GM21529 (cell line): ENCODE results near the gene ZFYVE28.

Source experiments
- ATAC-seq: cut with Tn5 transposase; IDR thresholded peaks from one replicate; pipeline ENCODE4 v1.9.1; 2021; ENCODE audit not compliant: unreplicated experiment

ZFYVE28 gene

GRCh38 chr4:2264481-2265041, 153.9 kb downstream of the ZFYVE28 start:
- ATAC-seq: no peak

- no peak for ATAC-seq
Measured at GRCh38 chr4:2263926-2264321, 154.5 kb downstream of the ZFYVE28 start.

GRCh38 chr4:2262944-2263250, 155.5 kb downstream of the ZFYVE28 start:
- ATAC-seq: no peak

GRCh38 chr4:2262145-2262943, 156.1 kb downstream of the ZFYVE28 start:
- ATAC-seq: peak; percentile 89

GRCh38 chr4:2261853-2262144, 156.6 kb downstream of the ZFYVE28 start, which contains the start of gene MXD4:
Gene MXD4, minus strand, starts transcription at chr4:2262109. Its CDS starts 129 bp downstream, at chr4:2261980.
- peak; percentile 0 for ATAC-seq

GRCh38 chr4:2261110-2261852, 157.2 kb downstream of the ZFYVE28 start:
- peak; percentile 27 for ATAC-seq

- ATAC-seq: no peak
Measured at GRCh38 chr4:2260344-2261109, 157.9 kb downstream of the ZFYVE28 start.

GRCh38 chr4:2259541-2260343, 158.7 kb downstream of the ZFYVE28 start:
- ATAC-seq: no peak

GRCh38 chr4:2259036-2259540, 159.4 kb downstream of the ZFYVE28 start:
- no peak for ATAC-seq

- ATAC-seq: no peak
Measured at GRCh38 chr4:2258091-2259035, 160.1 kb downstream of the ZFYVE28 start.

- ATAC-seq: no peak
Measured at GRCh38 chr4:2257361-2258081, 160.9 kb downstream of the ZFYVE28 start.

GRCh38 chr4:2256781-2257191, 161.7 kb downstream of the ZFYVE28 start:
- ATAC-seq: no peak

- no peak for ATAC-seq
Measured at GRCh38 chr4:2256156-2256731, 162.2 kb downstream of the ZFYVE28 start.

GRCh38 chr4:2255501-2256155, 162.8 kb downstream of the ZFYVE28 start:
- no peak for ATAC-seq

- ATAC-seq: no peak
Measured at GRCh38 chr4:2254665-2255500, 163.6 kb downstream of the ZFYVE28 start.

GRCh38 chr4:2253160-2254084, 165.0 kb downstream of the ZFYVE28 start:
- no peak for ATAC-seq
